Fibroblast of skin of scalp (primary cell): Measurements from ENCODE around the gene NKAIN2.
A peak's percentile ranks its signal among the peaks of the same experiment; 100 is the strongest.
"Not testable (repeated sequence)": the region's sequence is repeated elsewhere in the genome, so short reads cannot be mapped to it uniquely, and the experiment has no call there.

Source experiments
- DNase-seq: peaks from one replicate; pipeline ENCODE4 v3.0.0-alpha.2; 2013

Gene NKAIN2

DNA sequence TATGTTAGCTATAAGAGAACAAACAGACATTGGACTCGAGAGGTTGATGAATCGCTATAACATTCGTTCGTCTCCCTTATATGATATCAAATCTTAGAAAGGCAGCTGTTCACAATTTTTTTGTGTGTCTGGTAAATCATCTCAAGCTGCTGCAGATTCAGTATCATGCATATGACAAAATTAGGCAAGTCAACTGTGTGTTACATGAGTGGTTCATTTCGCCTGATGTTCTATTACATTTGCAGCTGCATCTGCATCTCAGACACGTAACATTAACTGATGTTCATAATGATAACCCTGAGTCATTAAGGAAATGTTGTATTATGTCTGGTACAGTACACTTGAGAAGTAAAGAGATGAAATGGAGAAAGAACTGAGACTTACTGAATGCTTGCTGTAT is 92.1 kb downstream of the NKAIN2 start:
- no peak for DNase-seq

DNA sequence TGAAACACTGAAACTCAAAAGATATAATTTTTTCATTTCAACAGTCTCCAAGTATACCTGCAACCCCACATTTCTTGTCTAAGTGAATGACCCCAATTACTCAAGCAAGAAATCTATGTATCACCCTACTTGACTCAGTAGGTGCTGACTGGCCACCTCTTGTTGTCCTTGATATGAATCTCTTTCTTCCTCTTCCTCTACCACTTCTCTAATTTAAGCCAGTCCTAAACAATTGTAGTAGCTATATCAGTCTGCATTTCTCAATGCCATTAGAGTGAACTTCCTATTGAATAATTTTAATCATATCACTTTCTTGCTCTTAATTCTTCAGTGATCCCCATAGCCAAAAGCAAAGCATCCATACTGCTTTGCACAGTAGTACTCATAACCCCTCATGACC is 93.2 kb downstream of the NKAIN2 start:
- DNase-seq: no peak

DNA sequence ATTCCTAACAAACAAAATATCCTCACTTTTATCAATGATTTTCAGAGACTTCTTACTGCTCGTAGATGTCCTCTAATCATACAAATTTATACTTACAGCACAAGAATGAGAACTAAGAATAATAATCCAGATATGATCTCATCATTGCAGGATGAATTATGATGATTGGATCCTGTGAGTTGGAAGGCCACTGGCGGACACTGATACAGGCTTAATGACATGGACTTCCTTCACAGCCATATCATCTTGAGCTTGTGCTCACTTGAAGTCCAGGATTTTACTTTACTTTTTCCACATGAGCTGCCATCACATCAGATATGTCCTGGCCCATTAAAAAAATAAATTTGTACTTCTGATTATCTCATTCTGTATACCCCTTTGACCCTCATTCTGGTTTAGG is 94.3 kb downstream of the NKAIN2 start:
- no peak for DNase-seq

DNA sequence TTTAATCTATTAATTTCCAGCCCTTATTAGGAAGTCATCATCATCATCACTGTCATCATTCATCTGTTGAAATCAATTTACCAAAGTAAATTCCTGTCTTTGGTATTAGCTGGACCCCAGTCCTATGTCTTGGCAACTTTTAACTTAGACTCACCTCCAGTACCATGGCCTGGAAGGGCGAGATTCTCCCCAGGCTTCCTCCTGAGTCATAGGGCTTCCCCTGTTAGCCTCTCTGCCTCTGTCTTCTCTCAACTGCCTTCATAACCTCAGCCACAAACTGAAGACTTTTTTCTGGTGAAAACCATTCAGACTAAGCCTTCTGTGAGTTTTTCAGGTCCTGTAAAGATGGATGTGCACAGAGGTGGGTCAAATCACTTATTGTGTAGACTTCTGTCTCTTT is 95.0 kb downstream of the NKAIN2 start:
- no peak for DNase-seq

DNA sequence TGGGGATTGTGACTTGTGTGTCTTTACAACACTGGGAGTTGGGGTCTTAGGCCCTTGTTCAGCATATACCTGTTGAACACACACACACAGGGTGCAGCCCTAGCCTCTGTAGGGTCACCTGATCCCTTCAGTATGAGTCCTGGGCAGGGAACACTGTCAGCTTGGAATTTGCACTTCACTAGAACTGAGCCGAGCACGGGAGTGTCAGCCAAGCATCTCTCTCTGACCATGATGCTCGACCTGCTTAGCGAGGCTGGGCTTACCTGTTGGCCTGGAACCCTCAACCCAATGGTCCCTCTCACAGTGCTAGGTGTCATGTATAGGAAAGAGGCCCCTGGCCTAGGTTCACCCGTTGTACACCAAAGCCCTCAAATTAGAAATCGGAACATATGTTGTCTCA is 96.1 kb downstream of the NKAIN2 start:
- DNase-seq: no peak

DNA sequence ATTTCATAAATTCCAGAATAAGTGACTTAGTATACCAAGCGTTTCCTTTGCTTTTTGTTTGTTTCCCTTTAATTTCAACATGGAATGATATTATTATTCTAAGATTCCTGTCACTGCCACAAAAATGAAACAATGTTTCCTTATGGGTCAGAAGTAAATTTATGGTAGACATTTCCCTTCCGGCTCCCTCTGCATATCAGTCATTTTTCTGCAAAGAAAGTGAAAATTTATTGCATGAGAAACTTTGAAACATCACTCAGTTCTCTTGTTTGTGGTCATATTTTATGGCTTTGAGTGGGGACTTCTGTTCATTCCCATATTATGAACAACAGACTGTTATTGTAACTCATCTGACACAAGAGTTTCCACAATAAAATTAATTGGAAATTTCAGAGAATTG is 97.8 kb downstream of the NKAIN2 start:
- DNase-seq: peak; percentile 79

DNA sequence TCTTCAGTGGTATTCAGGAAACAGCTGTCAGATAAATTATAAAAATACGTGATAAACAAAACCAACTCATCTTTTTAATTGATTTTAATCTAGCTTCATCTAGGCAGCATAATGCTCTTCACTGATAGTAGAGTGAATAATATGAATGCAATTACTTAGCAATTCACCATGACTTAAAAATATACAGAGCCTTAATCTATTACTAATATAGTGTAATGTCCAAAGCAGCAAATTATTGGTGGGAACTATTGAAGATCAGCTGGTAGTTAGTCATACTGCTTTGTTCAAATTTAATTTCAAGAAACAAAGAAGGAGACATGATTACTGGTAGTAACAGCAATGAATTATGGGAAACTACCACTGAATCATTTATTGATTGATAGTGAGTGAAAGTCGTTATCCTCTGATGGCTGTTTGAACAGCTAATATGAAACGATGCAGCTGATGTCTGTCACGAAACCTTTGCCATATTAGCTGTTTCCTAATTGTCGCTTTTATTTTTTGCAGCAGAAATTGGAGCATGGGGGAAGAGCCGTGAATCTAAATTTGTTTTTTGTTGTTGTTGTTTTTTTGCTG is 99.2 kb downstream of the NKAIN2 start:
- DNase-seq: no peak

DNA sequence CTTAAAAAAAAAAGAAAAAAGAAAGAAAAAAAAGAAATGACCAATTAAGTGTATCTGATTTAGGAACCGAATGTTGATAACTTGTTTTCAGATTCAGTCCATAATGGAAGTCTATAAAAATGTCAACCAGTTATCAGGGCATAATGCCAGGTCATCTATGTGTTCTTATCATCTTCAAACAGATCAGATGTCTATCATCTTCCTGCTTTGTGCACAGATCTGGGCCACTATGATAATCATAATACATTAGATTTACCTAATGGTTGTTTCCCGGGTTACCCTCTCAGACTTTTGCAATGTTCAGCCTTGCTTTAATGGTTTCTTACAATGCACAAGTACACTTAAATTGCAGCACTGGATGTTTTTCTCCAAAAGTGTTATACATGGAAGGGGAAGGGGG is 100.6 kb downstream of the NKAIN2 start:
- DNase-seq: no peak

DNA sequence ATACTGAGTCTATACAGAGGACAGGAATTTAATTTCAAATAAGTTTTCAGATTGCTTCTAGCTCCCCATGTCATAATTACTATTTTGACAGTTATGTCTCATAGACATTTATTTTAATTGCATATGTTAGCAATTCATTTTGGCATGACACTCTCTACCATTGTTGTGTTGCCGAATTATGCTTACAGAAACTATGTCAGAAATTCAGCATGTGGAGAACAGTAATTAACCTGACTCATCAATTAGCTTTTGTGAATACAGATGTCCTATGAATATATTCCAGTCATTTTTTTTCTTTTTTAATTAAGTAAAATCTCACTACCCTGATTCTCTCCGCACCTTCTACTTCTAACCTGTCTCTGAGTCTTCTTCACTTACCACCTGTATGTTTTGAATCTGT is 105.1 kb downstream of the NKAIN2 start:
- no peak for DNase-seq

DNA sequence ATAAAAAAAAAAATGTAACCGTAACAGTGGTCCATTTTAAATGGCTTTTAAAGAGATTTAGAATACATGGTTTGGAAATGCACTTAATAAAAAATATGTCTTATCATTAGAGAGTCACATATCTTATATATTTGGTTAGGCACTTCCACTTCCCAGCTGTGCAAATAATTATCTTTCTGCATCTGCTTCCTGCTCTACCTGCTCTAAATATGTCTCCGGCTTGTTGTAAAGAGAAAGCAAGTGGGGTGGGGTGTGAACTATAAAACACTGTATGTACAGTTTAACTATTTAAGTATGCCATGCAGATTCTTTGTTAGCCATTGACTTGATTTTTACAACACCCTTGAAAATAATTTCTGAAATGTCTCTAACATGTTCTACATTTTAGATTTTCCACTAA is 106.3 kb downstream of the NKAIN2 start:
- no peak for DNase-seq

DNA sequence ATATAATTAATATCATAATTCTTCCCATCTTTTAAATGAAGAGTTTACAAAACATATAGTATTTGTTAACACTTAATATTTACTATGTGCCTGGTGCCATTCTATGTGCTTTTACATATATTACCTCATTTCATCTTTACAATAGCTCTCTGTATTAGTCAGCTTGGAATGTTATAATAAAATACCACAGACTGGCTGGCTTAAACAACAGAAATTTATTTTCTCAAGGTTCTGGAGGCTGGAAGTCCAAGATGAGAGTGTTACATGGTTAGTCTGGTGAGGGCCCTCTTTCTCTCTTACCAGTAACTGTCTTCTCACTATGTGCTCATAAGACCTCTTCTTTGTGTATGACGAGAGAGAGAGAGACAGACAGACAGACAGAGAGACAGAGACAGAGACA is 110.2 kb downstream of the NKAIN2 start:
- peak; percentile 69 for DNase-seq

DNA sequence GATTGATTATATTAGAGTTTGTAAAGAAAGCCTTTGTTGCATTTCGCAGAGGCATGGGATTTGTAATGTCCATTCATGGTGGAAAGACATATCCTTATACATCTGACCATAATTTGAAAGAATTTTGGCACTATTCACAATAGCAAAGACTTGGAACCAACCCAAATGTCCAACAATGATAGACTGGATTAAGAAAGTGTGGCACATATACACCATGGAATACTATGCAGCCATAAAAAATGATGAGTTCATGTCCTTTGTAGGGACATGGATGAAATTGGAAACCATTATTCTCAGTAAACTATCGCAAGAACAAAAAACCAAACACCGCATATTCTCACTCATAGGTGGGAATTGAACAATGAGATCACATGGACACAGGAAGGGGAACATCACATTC is 119.7 kb downstream of the NKAIN2 start:
- not testable (repeated sequence) for DNase-seq

DNA sequence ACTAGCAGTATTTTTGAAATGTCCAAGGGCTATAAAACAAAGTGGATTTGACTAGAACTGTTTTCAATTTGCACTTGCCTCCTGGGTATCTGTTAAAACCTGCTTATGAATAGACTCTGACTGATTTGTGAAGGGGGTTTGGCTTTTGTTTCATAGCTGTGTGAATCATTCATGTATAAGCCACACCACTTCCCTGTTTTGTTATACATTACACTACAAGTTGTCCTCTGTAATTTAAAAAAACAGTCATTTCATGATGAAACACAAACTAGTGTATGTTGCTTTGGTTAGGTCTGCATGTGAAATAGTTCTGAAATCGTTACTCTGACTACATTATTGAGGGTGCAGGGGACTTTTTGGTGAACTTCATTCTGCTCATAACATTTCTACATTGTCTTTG is 121.7 kb downstream of the NKAIN2 start:
- DNase-seq: peak; percentile 36

DNA sequence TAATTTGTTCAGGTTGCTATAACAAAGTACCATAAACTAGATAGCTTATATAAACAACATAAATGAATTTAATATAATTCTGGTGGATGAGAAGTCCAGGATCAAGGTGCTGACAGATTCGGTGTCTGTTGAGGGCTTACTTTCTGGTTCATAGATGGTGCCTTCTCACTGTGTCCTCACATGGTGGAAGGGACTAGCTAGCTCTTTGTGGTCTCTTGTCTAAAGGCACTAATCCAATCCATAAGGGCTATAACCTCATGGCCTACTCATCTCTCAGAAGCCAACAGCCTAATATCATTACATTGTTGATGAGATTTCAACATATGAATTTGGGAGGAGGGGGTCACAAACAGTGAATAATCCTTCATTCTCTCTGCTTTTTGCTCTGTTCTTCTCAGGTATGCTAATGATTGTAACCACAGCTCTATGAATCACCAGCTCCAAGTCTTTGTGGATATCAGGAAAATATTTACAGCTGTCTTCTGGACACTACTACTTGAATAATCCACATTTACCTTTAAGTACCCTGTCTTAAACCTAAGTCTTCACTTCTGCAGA is 122.3 kb downstream of the NKAIN2 start:
- peak; percentile 3 for DNase-seq

DNA sequence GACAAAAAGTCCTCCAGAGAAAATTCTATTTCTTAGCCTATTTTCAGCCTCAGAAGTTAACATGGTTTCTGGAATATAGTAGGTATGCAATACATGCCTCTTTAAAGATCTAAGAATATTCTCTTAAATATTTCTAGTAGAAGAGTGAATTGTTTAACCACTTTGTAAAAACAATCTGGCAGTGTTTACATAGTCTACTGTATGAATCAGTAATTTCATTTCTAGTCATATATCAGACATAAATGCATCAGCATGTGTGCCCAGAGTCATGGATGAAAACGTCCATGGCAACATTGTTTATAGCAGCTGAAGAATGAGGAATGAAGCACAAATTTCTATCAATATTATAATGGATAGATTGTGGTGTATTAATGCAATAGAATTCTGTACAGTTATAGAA is 124.9 kb downstream of the NKAIN2 start:
- DNase-seq: peak; percentile 40

DNA sequence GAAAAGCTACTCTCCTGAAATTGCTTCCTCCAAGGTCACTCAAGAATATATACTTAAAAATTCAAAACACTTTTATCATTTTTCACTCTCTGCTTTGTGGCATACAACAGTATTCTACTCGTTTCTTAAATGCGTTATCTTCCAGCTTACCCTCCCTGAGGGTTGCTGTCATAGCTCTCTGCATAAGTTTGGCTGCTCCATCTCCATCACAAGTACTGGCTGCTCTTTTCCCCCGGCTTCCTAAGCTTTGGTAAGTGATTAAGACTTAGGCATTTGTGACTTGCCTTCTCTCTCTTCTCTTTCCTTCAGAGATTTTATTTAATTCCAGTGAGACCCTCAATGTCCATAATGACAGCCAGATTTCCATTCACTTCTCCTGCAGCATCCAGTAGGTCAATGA is 128.3 kb downstream of the NKAIN2 start:
- DNase-seq: no peak

DNA sequence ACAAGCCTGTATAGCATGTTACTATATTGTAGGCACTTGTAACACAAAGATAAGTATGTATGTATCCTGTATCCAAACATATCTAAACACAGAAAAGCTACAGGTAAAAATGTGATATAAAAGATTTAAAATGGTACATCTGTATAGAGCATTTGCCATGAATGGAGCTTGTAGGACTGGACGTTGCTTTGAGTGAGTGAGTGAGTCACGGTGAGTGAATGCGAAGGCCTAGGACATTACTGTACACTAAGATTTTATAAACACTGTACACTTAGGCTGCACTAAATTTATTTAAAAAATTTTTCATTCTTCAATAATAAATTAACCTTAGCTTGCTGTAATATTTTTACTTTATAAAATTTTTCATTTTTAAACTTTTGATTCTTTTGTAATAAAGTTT is 136.9 kb downstream of the NKAIN2 start:
- peak; percentile 0 for DNase-seq

DNA sequence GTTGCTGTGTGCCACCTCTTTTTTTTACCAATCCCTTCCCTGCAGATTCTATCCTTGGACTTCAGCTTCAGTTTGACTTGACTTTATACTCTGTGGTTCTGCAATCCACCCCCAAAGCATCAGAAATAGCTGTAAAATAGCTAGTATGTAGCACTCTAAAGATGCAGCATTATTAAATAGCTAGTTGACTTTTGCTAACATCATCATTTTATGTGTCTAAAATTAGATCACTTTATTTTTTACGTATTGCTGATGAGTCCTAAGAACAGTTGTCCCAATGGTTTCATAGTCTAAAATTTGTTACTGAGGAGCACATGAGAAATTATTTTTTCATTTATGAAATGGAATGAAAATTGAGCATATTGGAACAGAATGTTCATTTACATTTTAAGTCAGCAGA is 138.2 kb downstream of the NKAIN2 start:
- DNase-seq: no peak

DNA sequence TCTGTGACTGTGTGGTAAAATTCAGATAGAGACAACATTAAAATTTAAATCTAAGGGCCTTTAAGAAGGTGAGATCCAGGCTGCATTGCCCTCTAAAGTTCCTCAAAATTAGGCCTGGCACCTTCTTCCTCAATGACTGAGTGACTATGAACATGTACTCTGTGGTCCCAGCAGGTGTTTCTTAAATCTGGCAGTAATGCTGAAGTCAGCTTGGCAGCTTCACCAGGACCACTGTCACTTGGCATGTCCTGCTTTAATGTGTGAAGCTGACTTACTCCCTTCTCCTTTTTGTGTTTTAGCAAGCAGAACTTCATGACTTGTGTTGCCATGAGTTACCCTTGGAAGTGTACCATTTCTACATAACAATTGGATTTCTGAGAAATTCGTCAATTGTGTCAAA is 141.7 kb downstream of the NKAIN2 start:
- no peak for DNase-seq

DNA sequence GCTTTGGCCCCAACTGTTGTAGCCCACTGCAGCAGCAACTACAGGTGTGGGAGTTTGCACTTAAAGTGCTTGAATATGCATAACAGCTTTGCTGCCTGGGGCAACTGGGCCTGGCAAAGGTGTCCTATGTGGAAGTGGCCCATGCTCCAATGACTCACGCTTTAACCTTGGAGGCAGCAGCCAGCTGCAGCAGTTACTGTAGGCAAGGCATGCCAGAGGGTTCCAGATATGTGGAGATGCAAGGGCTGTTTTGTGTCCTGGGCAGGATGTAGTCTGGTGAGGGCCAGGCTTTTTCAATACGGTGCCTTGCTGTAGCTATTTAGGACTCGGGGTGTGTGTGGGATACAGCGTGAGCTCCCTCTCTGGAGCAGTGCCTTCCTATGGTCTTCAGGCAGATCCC is 150.3 kb downstream of the NKAIN2 start:
- DNase-seq: no peak

DNA sequence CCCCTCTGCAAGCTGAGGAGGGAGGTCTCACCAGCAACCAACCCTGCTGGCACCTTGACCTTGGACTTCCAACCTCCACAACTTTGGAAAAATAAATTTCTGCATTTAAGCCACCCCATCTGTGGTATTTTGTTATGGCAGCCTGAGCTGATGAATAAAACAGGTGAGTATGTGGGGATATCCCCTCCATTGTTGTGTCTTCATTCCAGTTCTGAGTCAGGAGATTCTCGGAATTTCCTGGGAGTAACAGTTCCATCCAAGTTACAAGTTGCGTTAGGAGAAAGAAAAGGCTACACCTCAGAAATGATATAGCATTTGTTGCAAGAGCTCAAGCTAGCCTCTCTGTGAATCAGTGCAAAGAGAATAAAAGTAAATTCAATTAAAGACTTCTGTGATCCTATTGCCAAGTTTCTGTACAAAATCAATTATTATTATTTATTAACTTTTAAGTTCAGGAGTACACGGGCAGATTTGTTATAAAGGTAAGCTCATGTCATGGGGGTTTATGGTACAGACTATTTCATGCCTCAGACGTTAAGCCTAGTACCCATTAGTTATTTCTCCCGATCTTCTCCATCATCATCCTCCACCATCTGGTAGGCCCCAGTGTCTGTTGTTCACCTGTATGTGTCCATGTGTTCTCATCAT is 153.0 kb downstream of the NKAIN2 start:
- DNase-seq: no peak

DNA sequence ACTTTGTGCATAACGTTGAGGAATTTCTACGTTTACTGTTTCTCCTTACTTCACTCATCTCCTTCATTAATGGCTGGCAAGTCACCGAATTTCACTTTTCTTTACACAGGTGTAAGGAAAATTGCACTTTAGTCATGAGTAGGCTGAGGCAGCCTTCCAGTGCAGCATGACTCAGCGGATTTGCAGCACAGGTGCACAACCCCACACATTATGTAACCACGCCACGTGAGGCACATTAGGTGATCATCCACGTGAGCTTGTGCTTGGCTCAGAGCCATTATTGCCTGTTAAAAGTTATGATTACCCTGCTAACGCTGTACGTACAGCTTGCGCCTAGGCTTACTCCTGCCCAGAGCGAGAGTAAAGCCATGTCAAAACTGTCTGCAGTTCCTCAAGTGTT is 158.8 kb downstream of the NKAIN2 start:
- no peak for DNase-seq

DNA sequence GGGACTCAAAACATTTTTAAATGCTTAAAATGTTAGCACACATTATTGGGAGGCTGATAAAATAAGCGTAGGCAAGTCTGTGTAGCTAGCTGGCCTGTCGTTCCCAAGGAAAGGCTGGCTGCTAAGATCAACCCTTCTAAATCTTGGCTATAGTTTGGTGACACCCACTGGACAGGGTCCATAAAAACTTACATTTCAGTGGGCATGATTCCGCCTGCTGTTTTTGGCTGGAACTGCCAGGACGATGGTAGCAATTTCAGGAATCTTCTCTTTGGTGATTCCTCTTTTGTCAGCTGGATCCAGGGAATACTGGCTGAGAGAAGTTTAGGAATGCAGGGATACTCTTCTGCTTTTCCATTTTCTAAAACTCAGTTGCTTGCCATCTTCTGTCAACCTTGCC is 162.2 kb downstream of the NKAIN2 start:
- peak; percentile 51 for DNase-seq

DNA sequence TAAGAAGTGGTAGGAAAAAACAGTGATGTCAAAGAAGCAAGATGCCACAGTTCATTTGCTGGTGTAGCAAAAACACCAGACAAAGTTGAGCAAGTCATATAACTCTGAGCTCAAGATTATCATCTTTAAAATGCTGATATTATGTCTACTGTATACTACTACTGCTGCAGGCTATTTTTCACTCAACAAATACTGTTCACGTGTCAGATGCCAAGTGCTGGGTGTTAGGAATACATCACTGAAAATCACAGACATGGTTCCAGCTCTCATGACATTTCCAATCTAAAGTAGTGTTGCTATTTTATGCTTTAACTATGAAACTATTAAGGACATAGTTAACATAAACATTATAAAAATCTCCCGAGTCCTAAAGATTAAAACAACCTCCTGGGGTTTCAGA is 163.0 kb downstream of the NKAIN2 start:
- DNase-seq: no peak

DNA sequence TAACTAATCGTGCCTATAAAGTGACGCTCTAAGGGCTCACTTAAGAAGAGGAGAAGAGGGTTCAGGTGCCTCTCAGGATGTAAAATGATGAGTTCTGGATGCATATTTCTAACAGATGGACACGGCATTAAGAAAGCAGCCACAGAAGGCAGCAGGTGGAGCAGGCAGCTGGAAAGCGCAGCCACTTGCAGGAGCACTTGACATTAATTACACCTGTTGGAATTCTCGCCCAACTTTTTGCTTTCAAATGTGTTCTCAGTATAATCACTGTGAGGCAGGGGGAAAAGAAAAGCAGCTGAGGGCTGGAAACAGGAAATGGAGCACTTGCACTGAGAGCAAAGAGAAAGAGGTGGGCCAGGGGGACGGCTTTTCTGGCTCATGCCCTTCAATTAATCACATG is 164.2 kb downstream of the NKAIN2 start:
- no peak for DNase-seq
